Lower leg skin (tissue), 3 donors: Measurements from ENCODE around the gene PLA2G4F.

ENCODE experiments used
- CTCF ChIP-seq, 3 donors: fragments of 450-650 bp; IDR thresholded peaks; one replicate each; pipeline ENCODE4 v1.5.1; 2016; ENCODE audit warnings: antibody characterized with exemption in 3 of 3, mild to moderate bottlenecking in 3 of 3, moderate library complexity in 2 of 3
- POLR2A ChIP-seq, 2 donors: fragments of 450-650 bp; IDR thresholded peaks; one replicate each; pipeline ENCODE4 v1.6.1; 2016 to 2017; ENCODE audit warnings: antibody characterized with exemption in 2 of 2, mild to moderate bottlenecking in 1 of 2, moderate library complexity in 1 of 2

DNA sequence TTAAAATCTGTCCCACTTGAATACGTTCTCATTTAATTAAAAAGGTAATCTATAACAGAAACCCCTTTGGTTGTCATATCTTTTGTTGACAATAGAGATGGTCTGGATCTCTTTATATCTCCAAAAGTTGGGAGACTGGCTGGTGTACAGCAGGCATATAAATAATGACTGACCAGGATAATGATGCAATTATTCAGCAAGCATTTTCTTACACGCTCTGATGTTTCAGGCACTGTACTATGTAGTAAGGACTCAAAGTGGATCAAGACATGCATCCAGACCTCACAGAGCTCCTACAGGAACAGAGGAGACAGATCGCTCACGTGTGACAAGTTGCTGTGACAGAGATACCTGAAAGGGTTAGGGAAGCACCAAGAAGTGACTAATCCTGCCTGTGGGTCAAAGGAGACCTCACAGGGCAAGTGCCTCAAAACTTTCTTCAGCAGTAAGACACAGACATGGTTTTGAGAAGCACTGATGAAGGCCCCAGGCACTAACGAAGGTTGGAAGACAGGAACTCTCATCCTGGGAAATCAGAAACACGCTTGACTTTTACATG is 26.0 kb upstream of the PLA2G4F start:
- TF ChIP-seq CTCF (IDR thresholded peaks at IDR 0.05): no peak
- no peak for TF ChIP-seq POLR2A (IDR thresholded peaks at IDR 0.05)
